Muscle of arm (tissue), 12 donors: ENCODE results near the gene ZNF385A. TPM values are rescaled to one million over a fixed set of nuclear protein-coding genes. Genes with fewer than 3 reads are reported as not detected.

Experiments used
- DNase-seq: peaks from one replicate; pipeline ENCODE4 v3.0.0-alpha.2; 2013
- polyA plus RNA-seq, 12 donors: library from polyadenylated mRNA; unstranded; fragments of 120-200 nt; gene quantifications; one replicate each; pipeline ENCODE4 v1.2.1, GENCODE V29; 2013; ENCODE audit not compliant: insufficient read length in 12 of 12

ZNF385A gene
- polyA plus RNA-seq, 12 donors = 6.6 to 50.4 (median 20.6) TPM; not detected in 1

- DNase-seq = no peak
Measured at GRCh38 chr12:54329759-54330158, 54.8 kb downstream of the ZNF385A start.

GRCh38 chr12:54328595-54329337, 55.8 kb downstream of the ZNF385A start:
- DNase-seq = no peak

GRCh38 chr12:54325442-54326109, 59.0 kb downstream of the ZNF385A start:
- DNase-seq = peak; percentile 10

GRCh38 chr12:54324617-54325441, 59.7 kb downstream of the ZNF385A start, which contains the start of gene COPZ1:
TSS of gene COPZ1 (plus strand) at chr12:54325131. CDS start at chr12:54325164, 33 bp downstream.
- peak; percentile 98 for DNase-seq

GRCh38 chr12:54321363-54321762, 63.2 kb downstream of the ZNF385A start:
- DNase-seq = no peak

Other genes starting within 250 kb of the ZNF385A start
- 10 to 100 TPM in 11 of 12 donors, not detected in 1; 18.2 to 35.4 (median 22.1) TPM for gene SMUG1, start 195.7 kb downstream of the ZNF385A start, polyA plus RNA-seq
- 100 to 1,000 TPM in 2 of 12 donors, 10 to 100 TPM in 10; 57.6 to 108 (median 87.4) TPM for gene CBX5, start 104.6 kb downstream of the ZNF385A start, polyA plus RNA-seq
- gene HNRNPA1, start 104.0 kb downstream of the ZNF385A start, polyA plus RNA-seq = 1,000 to 10,000 TPM in 11 of 12 donors, 100 to 1,000 TPM in 1; 297 to 2,464 (median 1,850) TPM
- gene NFE2, start 83.7 kb downstream of the ZNF385A start, polyA plus RNA-seq = 1 to 10 TPM in 9 of 12 donors, under 1 TPM in 1, not detected in 2; 1.00 to 6.8 (median 1.5) TPM
- gene COPZ1, start 59.6 kb downstream of the ZNF385A start, polyA plus RNA-seq = 100 to 1,000 TPM in 11 of 12 donors, not detected in 1; 123 to 235 (median 143) TPM
- under 1 TPM in 7 of 12 donors, not detected in 5; 0.08 to 0.59 (median 0.20) TPM for gene GPR84, start 20.2 kb downstream of the ZNF385A start, polyA plus RNA-seq
- gene ITGA5, start 34.5 kb upstream of the ZNF385A start, polyA plus RNA-seq = 100 to 1,000 TPM in 9 of 12 donors, 10 to 100 TPM in 2, not detected in 1; 94.6 to 117 (median 107) TPM
- under 1 TPM in 3 of 12 donors, not detected in 9; 0.13 to 0.80 (median 0.20) TPM for gene GTSF1, start 88.9 kb upstream of the ZNF385A start, polyA plus RNA-seq
- 10 to 100 TPM in 1 of 12 donors, 1 to 10 TPM in 10, not detected in 1; 1.8 to 18.6 (median 4.8) TPM for gene NCKAP1L, start 113.0 kb upstream of the ZNF385A start, polyA plus RNA-seq
- gene PDE1B, start 164.9 kb upstream of the ZNF385A start, polyA plus RNA-seq = 1 to 10 TPM in 11 of 12 donors, not detected in 1; 2.3 to 9.7 (median 3.7) TPM
- gene PPP1R1A, start 203.9 kb upstream of the ZNF385A start, polyA plus RNA-seq = 10 to 100 TPM in 11 of 12 donors, not detected in 1; 28.2 to 62.3 (median 42.0) TPM